Natural killer cell treated with Interleukin-12 subunit alpha and Interleukin-12 subunit beta and Interleukin-15 and Interleukin-18, amount 100 ng/mL, for 72 hours (primary cell): ENCODE data around the gene FAM53A. TPM values are rescaled to one million over a fixed set of nuclear protein-coding genes. Genes with fewer than 3 reads are reported as not detected.

ENCODE experiments used
- ATAC-seq, 2 donors: fragments of 150-1000 bp; cut with Tn5 transposase in 1 of 2; sonication (Bioruptor Pico), chemical (Tn5 transposase) in 1 of 2; 2 replicates each; pipeline ENCODE4 v1.10.0; 2021
- DNase-seq: peaks from one replicate; pipeline ENCODE4 v3.0.0; 2022; ENCODE audit warnings: low spot score
- H3K27ac Mint-ChIP-seq, 2 donors: 1 replicate in 1 of 2; 2 replicates in 1 of 2; pipeline ENCODE4 v1.8.0; 2022; ENCODE audit warnings: mixed read lengths in 2 of 2, mild to moderate bottlenecking in 1 of 2, moderate library complexity in 1 of 2
- H3K27me3 Mint-ChIP-seq, 2 donors: 1 replicate in 1 of 2; 2 replicates in 1 of 2; pipeline ENCODE4 v1.8.0; 2022; ENCODE audit warnings: mixed read lengths in 2 of 2
- H3K36me3 Mint-ChIP-seq: one replicate; pipeline ENCODE4 v1.8.0; 2022; ENCODE audit warnings: mixed read lengths
- H3K4me1 Mint-ChIP-seq, 2 donors: 1 replicate in 1 of 2; 2 replicates in 1 of 2; pipeline ENCODE4 v1.8.0; 2022; ENCODE audit warnings: low read depth in 2 of 2, mixed read lengths in 2 of 2, mild to moderate bottlenecking in 1 of 2
- H3K4me3 Mint-ChIP-seq: one replicate; pipeline ENCODE4 v1.8.0; 2022; ENCODE audit warnings: mixed read lengths
- H3K9me3 Mint-ChIP-seq: 2 replicates; pipeline ENCODE4 v1.8.0; 2022; ENCODE audit warnings: mixed read lengths
- total RNA-seq, 2 donors: library from RNA; stranded (reverse); gene quantifications; one replicate each; pipeline ENCODE4 v1.2.3, GENCODE V29; 2022

The FAM53A gene
- total RNA-seq, 2 donors from 2014 or later: 0.78 to 6.2 TPM

GRCh38 chr4:1615786-1616556 lies 68.1 kb downstream of the FAM53A start:
- Mint-ChIP-seq H3K4me1 (peaks cover 4 to 8% of the 10 kb centered on the region in 2 donors), H3K9me3 (no peaks in the 10 kb centered on the region), H3K27me3 (no peaks in the 10 kb centered on the region), H3K36me3 (no peaks in the 10 kb centered on the region), H3K27ac (no peak overlapping the region), H3K4me3 (no peak overlapping the region)
- DNase-seq (no peak), ATAC-seq (no peak)

- no peak for DNase-seq
- H3K9me3 Mint-ChIP-seq: no peaks in the 10 kb centered on the region
- no peaks in the 10 kb centered on the region for H3K36me3 Mint-ChIP-seq
- peaks cover 4 to 8% of the 10 kb centered on the region in 2 donors for H3K4me1 Mint-ChIP-seq
- H3K27me3 Mint-ChIP-seq: no peaks in the 10 kb centered on the region
- ATAC-seq: no peak
- H3K4me3 Mint-ChIP-seq: no peak overlapping the region
- no peak overlapping the region for H3K27ac Mint-ChIP-seq
Measured at GRCh38 chr4:1614854-1615595, 69.1 kb downstream of the FAM53A start.

- H3K4me1 Mint-ChIP-seq: peaks cover 4 to 8% of the 10 kb centered on the region in 2 donors
- no peak for ATAC-seq
- H3K27me3 Mint-ChIP-seq: no peaks in the 10 kb centered on the region
- no peaks in the 10 kb centered on the region for H3K9me3 Mint-ChIP-seq
- H3K36me3 Mint-ChIP-seq: no peaks in the 10 kb centered on the region
- no peak overlapping the region for H3K4me3 Mint-ChIP-seq
- H3K27ac Mint-ChIP-seq: no peak overlapping the region
- no peak for DNase-seq
Measured at GRCh38 chr4:1614502-1614853, 69.6 kb downstream of the FAM53A start.

GRCh38 chr4:1614049-1614448 lies 70.1 kb downstream of the FAM53A start:
- Mint-ChIP-seq H3K27me3 (no peaks in the 10 kb centered on the region), H3K4me3 (no peak overlapping the region), H3K9me3 (no peaks in the 10 kb centered on the region), H3K4me1 (peaks cover 4 to 8% of the 10 kb centered on the region in 2 donors), H3K36me3 (no peaks in the 10 kb centered on the region), H3K27ac (no peak overlapping the region)
- no peak for ATAC-seq
- no peak for DNase-seq

- Mint-ChIP-seq H3K9me3 (no peaks in the 10 kb centered on the region), H3K27me3 (no peaks in the 10 kb centered on the region), H3K4me3 (no peak overlapping the region), H3K27ac (no peak overlapping the region), H3K4me1 (peaks cover 4 to 8% of the 10 kb centered on the region in 2 donors), H3K36me3 (no peaks in the 10 kb centered on the region)
- ATAC-seq: no peak
- DNase-seq: no peak
Measured at GRCh38 chr4:1613099-1613495, 71.0 kb downstream of the FAM53A start.

- no peak overlapping the region for H3K27ac Mint-ChIP-seq
- no peak overlapping the region for H3K4me3 Mint-ChIP-seq
- no peaks in the 10 kb centered on the region for H3K36me3 Mint-ChIP-seq
- no peaks in the 10 kb centered on the region for H3K27me3 Mint-ChIP-seq
- ATAC-seq (no peak), DNase-seq (no peak)
- H3K9me3 Mint-ChIP-seq: no peaks in the 10 kb centered on the region
- H3K4me1 Mint-ChIP-seq: peaks cover 4 to 8% of the 10 kb centered on the region in 2 donors
Measured at GRCh38 chr4:1612278-1613098, 71.6 kb downstream of the FAM53A start.

- ATAC-seq (peak in 1 of 2 donors; percentile 2), DNase-seq (no peak)
- Mint-ChIP-seq H3K27ac (no peak overlapping the region), H3K4me3 (no peak overlapping the region), H3K36me3 (no peaks in the 10 kb centered on the region), H3K4me1 (peaks cover 4 to 8% of the 10 kb centered on the region in 2 donors), H3K9me3 (no peaks in the 10 kb centered on the region), H3K27me3 (no peaks in the 10 kb centered on the region)
Measured at GRCh38 chr4:1611501-1611870, 72.6 kb downstream of the FAM53A start.

GRCh38 chr4:1610791-1611500 lies 73.2 kb downstream of the FAM53A start:
- Mint-ChIP-seq H3K36me3 (no peaks in the 10 kb centered on the region), H3K27me3 (no peaks in the 10 kb centered on the region), H3K4me1 (peaks cover 4 to 8% of the 10 kb centered on the region in 2 donors), H3K27ac (no peak overlapping the region), H3K4me3 (no peak overlapping the region), H3K9me3 (no peaks in the 10 kb centered on the region)
- no peak for DNase-seq
- peak in 1 of 2 donors; percentile 8 for ATAC-seq

- DNase-seq (no peak), ATAC-seq (peak in 1 of 2 donors; percentile 40)
- Mint-ChIP-seq H3K27ac (no peak overlapping the region), H3K27me3 (no peaks in the 10 kb centered on the region), H3K4me1 (peaks cover 4 to 7% of the 10 kb centered on the region in 2 donors), H3K36me3 (no peaks in the 10 kb centered on the region), H3K9me3 (no peaks in the 10 kb centered on the region), H3K4me3 (no peak overlapping the region)
Measured at GRCh38 chr4:1609901-1610790, 74.0 kb downstream of the FAM53A start.

- DNase-seq (no peak), ATAC-seq (no peak)
- no peaks in the 10 kb centered on the region for H3K27me3 Mint-ChIP-seq
- no peaks in the 10 kb centered on the region for H3K9me3 Mint-ChIP-seq
- no peak overlapping the region for H3K4me3 Mint-ChIP-seq
- H3K36me3 Mint-ChIP-seq: no peaks in the 10 kb centered on the region
- H3K27ac Mint-ChIP-seq: no peak overlapping the region
- H3K4me1 Mint-ChIP-seq: no peaks in the 10 kb centered on the region
Measured at GRCh38 chr4:1608821-1609500, 75.2 kb downstream of the FAM53A start.

GRCh38 chr4:1608196-1608820 lies 75.8 kb downstream of the FAM53A start:
- Mint-ChIP-seq H3K9me3 (no peaks in the 10 kb centered on the region), H3K4me3 (no peak overlapping the region), H3K36me3 (no peaks in the 10 kb centered on the region), H3K27me3 (no peaks in the 10 kb centered on the region), H3K4me1 (no peaks in the 10 kb centered on the region), H3K27ac (no peak overlapping the region)
- peak; percentile 56 for DNase-seq
- no peak for ATAC-seq
